ENCODE data around the gene DYRK3.
"Not testable (repeated sequence)": the region's sequence is repeated elsewhere in the genome, so short reads cannot be mapped to it uniquely, and the experiment has no call there.

Gene DYRK3

DNA sequence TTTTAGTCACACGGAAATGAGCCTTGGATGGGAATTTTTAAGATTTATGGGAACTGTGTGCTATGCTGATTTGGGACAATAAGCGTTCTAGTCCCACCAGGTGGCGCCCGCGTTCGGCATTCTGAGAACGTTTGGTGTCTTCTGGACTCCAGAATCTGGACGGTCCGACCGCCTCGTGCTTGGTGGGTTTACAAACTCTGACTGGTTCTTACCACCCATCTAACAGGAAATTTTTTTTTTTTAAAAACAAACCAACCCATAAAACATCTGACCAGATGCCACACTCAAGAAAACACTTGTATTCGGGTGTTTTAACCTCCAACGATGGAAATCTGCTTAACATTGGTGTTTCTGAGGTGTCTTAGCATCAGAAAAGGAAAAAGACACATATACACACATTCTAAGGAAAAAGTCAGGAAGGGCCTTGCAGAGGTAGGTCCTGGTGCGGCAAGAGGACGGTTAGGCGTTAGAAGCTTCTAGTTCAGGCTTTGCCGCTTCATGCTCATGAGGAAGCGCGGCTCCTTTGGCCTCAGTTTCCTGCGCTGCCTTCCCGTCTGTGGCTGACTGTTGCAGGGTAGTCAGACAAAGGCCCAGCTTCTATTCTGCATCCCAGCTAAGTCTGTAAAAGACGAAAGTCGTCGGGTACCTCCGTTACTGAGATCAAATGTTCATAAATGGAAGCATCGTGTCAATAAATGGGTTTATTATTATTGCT, 814 bp upstream of the DYRK3 start:
- DNase-seq (ENCODE audit: insufficient read length) (no peak), FAIRE-seq (peak; percentile 78)
- TF ChIP-seq POLR2A (IDR thresholded peaks at IDR 0.05; ENCODE audit: low read depth, low read length) (no peak), TAF1 (IDR thresholded peaks at IDR 0.05; ENCODE audit: borderline replicate concordance, low read depth, low read length) (no peak), POLR2AphosphoS5 (IDR thresholded peaks at IDR 0.05; ENCODE audit: low read depth, low read length) (no peak)

DNA sequence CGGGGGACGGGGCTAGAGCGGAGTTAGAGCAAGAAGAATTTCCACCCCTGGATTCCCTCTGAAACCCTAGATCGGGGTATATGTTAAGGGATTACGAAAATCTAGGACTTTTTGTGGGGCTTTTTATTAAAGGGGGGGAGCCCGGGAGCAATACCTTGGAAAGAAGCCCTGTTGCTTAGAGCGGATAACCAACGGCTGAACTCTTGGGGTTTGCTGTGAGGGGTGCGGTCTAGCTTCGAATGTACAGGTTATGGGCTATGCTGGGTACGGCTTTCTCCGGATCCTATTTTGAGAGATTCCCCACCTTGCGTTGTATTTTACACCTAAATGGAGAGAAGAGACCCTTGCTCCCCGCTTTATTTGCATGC, 626 bp downstream of the DYRK3 start:
- DNase-seq (ENCODE audit: insufficient read length) (no peak), FAIRE-seq (peak; percentile 24)
- TF ChIP-seq POLR2AphosphoS5 (IDR thresholded peaks at IDR 0.05; ENCODE audit: low read depth, low read length) (no peak), TAF1 (IDR thresholded peaks at IDR 0.05; ENCODE audit: borderline replicate concordance, low read depth, low read length) (no peak), POLR2A (IDR thresholded peaks at IDR 0.05; ENCODE audit: low read depth, low read length) (no peak)

DNA sequence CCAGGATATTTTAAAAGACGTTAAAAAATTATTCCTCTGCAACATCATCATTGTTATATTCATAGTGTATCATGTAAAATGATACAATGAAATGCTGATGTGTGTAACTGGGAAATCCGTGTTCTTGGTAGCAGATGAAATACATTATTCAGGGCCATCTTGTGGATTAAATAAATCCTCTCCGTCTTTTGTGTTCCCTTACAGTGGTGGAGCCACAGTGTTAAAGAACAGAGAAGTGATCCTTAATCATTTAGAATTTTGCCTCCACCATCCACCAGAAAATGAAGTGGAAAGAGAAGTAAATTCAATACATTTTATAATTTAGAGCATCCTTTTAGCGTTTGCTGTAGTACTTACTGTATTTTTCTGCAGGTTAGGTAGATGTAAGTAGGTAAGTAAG, 1.3 kb downstream of the DYRK3 start:
- DNase-seq (ENCODE audit: insufficient read length) = no peak
- TF ChIP-seq TAF1 (IDR thresholded peaks at IDR 0.05; ENCODE audit: borderline replicate concordance, low read depth, low read length) = no peak
- TF ChIP-seq POLR2AphosphoS5 (IDR thresholded peaks at IDR 0.05; ENCODE audit: low read depth, low read length) = no peak
- no peak for TF ChIP-seq POLR2A (IDR thresholded peaks at IDR 0.05; ENCODE audit: low read depth, low read length)
- FAIRE-seq = no peak

DNA sequence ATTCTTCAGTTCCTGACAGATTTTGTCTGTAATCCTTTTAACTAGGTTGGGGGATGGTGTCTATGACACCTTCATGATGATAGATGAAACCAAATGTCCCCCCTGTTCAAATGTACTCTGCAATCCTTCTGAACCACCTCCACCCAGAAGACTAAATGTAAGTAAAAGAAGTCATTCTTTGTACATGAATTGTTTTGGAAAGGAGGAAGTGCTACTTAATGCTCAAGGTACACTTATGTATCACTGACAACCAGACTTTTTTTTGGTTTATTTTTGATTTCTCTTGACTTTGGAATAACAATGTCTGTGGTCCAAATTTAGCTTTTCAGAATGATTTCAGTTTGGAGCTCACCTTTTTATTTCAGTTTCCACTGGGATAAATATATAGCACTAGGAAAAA, 2.3 kb downstream of the DYRK3 start:
- TF ChIP-seq POLR2A (IDR thresholded peaks at IDR 0.05; ENCODE audit: low read depth, low read length) (no peak), POLR2AphosphoS5 (IDR thresholded peaks at IDR 0.05; ENCODE audit: low read depth, low read length) (no peak), TAF1 (IDR thresholded peaks at IDR 0.05; ENCODE audit: borderline replicate concordance, low read depth, low read length) (no peak)
- no peak for DNase-seq (ENCODE audit: insufficient read length)
- FAIRE-seq = no peak

DNA sequence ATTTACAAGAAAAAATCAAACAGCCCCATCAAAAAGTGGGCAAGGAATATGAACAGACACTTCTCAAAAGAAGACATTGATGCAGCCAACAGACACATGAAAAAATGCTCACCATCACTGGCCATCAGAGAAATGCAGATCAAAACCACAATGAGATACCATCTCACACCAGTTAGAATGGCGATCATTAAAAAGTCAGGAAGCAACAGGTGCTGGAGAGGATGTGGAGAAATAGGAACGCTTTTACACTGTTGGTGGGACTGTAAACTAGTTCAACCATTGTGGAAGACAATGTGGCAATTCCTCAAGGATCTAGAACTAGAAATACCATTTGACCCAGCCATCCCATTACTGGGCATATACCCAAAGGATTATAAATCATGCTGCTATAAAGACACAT, 6.7 kb downstream of the DYRK3 start:
- FAIRE-seq = not testable (repeated sequence)

DNA sequence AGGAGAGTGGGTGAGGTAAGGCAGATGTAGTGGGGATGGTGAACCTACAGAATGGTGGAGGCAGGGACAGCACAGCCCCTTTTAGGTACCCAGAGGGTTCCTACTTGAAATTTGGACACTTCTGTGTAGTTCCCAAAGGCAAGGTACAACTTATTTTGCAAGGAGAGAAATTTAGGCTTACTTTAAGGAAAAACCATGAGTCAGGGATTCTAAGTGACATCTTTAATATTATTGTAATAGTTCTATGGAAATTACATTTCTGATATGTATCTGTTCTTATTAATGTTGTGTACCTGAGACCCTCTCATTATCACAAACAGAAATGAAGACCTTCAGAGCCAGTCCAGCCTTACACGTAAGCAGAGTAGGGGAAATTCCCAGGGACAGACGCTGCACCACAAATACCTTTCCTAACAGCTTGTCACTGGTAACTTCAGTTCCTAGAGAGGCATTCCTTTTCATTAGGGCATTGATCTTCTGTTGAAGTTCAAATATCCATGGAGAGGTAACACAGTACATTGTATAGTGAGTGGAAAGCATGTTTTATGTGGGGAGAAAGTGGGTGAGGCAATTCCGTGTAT, 7.9 kb downstream of the DYRK3 start:
- no peak for FAIRE-seq
- TF ChIP-seq POLR2AphosphoS5 (IDR thresholded peaks at IDR 0.05; ENCODE audit: low read depth, low read length) (no peak), TAF1 (IDR thresholded peaks at IDR 0.05; ENCODE audit: borderline replicate concordance, low read depth, low read length) (no peak), POLR2A (IDR thresholded peaks at IDR 0.05; ENCODE audit: low read depth, low read length) (no peak)
- no peak for DNase-seq (ENCODE audit: insufficient read length)

More for the DNA sequence above, 6.7 kb downstream of the DYRK3 start:
- not testable (repeated sequence) for DNase-seq (ENCODE audit: insufficient read length)

DNA sequence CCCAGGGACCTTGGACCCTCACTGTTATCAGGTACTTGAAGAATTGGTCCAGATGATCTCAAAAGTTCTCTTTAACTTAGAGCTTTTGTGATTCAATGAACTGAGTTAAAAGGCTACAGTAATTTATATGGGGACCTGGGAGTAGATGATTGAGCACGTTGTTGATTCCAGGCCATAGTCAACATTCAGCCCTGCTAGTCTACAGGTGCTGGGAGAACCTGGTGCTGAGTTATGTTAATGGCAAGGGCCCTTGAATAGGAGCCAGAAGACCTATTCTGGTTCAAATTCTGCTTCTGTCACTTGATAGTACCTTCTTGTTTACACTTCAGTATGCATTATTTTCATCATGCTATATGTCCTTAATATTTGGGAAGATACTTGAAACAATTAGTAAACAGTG, 11.2 kb downstream of the DYRK3 start:
- TF ChIP-seq POLR2AphosphoS5 (IDR thresholded peaks at IDR 0.05; ENCODE audit: low read depth, low read length) = no peak
- no peak for TF ChIP-seq POLR2A (IDR thresholded peaks at IDR 0.05; ENCODE audit: low read depth, low read length)
- TF ChIP-seq TAF1 (IDR thresholded peaks at IDR 0.05; ENCODE audit: borderline replicate concordance, low read depth, low read length) = no peak
- no peak for DNase-seq (ENCODE audit: insufficient read length)
- no peak for FAIRE-seq

DNA sequence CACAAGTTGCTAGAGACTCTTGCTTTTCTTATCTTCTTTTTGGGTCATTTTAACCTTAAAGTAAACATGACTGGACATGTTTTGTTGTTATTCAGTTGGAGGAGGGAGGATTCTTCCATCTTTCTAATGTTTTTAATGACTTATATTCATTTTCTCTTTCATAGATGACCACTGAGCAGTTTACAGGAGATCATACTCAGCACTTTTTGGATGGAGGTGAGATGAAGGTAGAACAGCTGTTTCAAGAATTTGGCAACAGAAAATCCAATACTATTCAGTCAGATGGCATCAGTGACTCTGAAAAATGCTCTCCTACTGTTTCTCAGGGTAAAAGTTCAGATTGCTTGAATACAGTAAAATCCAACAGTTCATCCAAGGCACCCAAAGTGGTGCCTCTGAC, 11.9 kb downstream of the DYRK3 start:
- TF ChIP-seq POLR2A (IDR thresholded peaks at IDR 0.05; ENCODE audit: low read depth, low read length) (no peak), POLR2AphosphoS5 (IDR thresholded peaks at IDR 0.05; ENCODE audit: low read depth, low read length) (no peak), TAF1 (IDR thresholded peaks at IDR 0.05; ENCODE audit: borderline replicate concordance, low read depth, low read length) (no peak)
- DNase-seq (ENCODE audit: insufficient read length) = no peak
- FAIRE-seq = no peak

DNA sequence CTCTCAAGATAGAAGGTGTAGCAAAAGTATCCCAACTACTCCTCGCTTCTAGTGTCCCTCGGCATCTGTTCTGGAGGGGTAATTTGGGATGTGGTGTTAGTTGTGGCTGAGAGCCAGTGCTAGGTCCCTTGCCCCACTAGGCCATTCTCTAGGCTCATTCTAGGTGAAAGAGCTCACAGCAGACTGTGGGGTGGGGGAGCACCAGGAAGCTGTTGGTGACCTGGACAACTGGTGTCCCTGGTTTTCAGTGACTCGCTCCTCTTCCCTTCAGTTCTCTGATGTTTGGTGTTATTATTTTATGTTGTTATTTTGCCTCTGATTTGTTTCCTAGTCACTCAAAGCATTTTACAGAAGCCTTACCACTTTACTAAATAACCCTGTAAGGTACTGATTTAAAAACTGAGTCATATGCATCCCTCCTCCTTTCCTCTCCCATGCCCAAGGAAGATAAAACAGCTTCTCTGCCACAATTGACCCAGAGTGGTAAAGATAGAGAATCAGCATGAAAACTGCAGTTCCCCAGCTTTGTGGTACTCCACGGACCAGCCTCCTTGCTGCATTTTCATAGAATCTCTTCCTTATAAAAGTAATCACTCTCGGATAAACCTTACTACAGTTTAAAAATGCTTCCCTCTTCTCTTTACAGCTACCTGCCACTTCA, 14.1 kb downstream of the DYRK3 start:
- no peak for TF ChIP-seq TAF1 (IDR thresholded peaks at IDR 0.05; ENCODE audit: borderline replicate concordance, low read depth, low read length)
- FAIRE-seq (no peak), DNase-seq (ENCODE audit: insufficient read length) (no peak)

DNA sequence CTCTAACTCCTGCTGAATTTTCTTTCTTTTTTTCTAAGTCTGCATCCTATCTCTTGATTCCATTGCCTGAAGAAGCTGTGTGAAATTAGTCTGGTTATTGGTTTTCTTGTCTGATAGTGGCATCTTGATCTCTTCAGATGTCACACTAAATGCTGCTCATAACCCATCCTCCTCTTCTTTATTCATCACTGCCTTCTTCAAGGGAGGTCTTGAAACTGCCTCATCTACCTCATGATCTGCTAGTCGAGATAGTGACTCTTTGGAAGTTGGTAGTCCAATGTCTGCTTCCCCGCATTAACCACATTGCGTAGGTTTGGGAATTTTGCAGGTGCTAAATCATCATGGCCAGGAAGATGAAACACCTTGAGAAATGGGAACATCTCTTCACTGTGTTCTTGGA, 15.7 kb downstream of the DYRK3 start:
- DNase-seq (ENCODE audit: insufficient read length) (no peak), FAIRE-seq (no peak)
- no peak for TF ChIP-seq POLR2AphosphoS5 (IDR thresholded peaks at IDR 0.05; ENCODE audit: low read depth, low read length)
- no peak for TF ChIP-seq TAF1 (IDR thresholded peaks at IDR 0.05; ENCODE audit: borderline replicate concordance, low read depth, low read length)
- no peak for TF ChIP-seq POLR2A (IDR thresholded peaks at IDR 0.05; ENCODE audit: low read depth, low read length)

DNA sequence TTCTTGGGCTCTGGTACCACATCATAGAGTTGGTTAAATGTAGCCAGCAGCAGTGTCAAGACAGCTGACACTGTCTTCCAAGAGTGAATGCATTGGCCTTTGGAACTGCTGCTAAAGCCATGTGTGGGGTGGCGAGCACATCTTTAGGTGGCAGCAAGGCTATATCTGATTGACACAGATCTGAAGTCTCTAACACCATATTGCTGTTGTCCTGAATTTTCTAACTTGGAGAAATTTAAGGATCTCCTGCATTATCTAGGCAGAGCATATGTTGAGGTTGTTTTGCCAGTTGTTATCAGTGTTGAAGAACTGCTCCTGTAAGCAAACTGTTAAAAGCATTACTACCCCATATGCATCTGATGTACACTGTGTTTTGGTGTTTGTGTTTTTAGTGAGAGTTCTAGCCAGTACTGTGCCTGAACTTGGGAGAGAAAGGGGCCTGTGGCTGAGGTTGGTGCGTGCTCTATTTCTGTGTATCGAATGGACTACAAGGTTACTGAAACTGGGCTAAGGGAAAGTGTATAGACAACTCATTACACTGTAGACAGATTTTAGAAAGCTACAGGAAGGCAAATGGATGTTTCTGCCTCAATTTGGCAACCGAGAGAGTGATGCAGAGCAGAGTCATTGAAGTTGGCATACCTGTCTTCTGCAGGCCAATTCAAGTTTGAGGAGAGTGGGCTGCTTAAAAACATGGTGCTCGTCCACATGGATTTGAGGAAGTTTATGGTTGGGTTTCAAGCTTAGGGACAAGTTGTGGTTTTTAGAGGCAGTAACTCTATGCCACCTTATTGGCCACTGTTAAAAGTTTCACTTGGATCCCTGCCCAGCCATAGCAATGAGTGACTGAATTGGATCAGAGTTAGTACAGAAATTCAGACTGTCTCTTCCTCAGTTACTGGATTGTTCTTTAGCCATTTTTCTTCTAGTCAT, 16.9 kb downstream of the DYRK3 start:
- no peak for DNase-seq (ENCODE audit: insufficient read length)
- no peak for FAIRE-seq
- TF ChIP-seq POLR2A (IDR thresholded peaks at IDR 0.05; ENCODE audit: low read depth, low read length) = no peak
- no peak for TF ChIP-seq TAF1 (IDR thresholded peaks at IDR 0.05; ENCODE audit: borderline replicate concordance, low read depth, low read length)
- no peak for TF ChIP-seq POLR2AphosphoS5 (IDR thresholded peaks at IDR 0.05; ENCODE audit: low read depth, low read length)
